ENCODE measurements around the gene OR5K4.

DNA sequence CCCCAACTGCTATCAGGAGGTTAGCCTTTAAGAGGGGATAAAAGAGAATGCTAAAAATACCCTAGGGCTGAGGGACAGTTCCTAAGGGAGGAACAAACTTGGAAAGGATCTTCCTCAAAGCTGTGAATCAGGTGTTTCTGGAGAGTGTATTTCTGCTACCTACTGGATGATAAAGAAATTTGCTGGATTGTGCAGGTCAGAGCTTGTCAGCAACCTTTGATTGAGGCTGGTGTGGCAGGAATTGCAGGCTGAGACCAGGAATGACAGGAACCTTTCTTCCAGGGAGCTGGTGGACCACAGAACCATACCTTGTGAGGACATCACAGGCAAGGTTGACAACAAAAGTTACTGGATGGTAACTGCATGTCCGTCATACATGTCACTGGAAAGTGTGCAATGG, 14.6 kb upstream of the OR5K4 start:
- no peak for TF ChIP-seq FOXM1 (IDR thresholded peaks at IDR 0.05; ENCODE audit: borderline replicate concordance)
- no peak for TF ChIP-seq FOXA1 (IDR thresholded peaks at IDR 0.05)
- TF ChIP-seq BHLHE40 (IDR thresholded peaks at IDR 0.05; ENCODE audit: borderline replicate concordance): no peak
- TF ChIP-seq SP1 (IDR thresholded peaks at IDR 0.05): no peak
- TF ChIP-seq ZNF384 (IDR thresholded peaks at IDR 0.05): no peak
- no peak for TF ChIP-seq L3MBTL2 (conservative IDR thresholded peaks at IDR 0.05)
- TF ChIP-seq TARDBP (IDR thresholded peaks at IDR 0.05): no peak
- no peak for TF ChIP-seq ELF4 (IDR thresholded peaks at IDR 0.05)
- TF ChIP-seq ARNT (IDR thresholded peaks at IDR 0.05): no peak
